NOMO-1 treated with dmso at 0.1 percent for 144 hours (cell line): ENCODE measurements around the gene SMARCD1.
"Not testable (repeated sequence)": the region's sequence is repeated elsewhere in the genome, so short reads cannot be mapped to it uniquely, and the experiment has no call there.

ENCODE experiments used
- DNase-seq: peaks from one replicate; lab custom pipeline; 2025; ENCODE audit not compliant: unreplicated experiment; lab: John Stamatoyannopoulos, UW

The SMARCD1 gene

GRCh38 chr12:50077099-50077498 is 8.0 kb upstream of the SMARCD1 start:
- DNase-seq = no peak

- no peak for DNase-seq
Observed at GRCh38 chr12:50078281-50078680, 6.9 kb upstream of the SMARCD1 start.

- DNase-seq = no peak
Observed at GRCh38 chr12:50079771-50080170, 5.4 kb upstream of the SMARCD1 start.

- DNase-seq = no peak
Observed at GRCh38 chr12:50081096-50081808, 3.9 kb upstream of the SMARCD1 start.

GRCh38 chr12:50082644-50083043 is 2.5 kb upstream of the SMARCD1 start:
- DNase-seq = no peak

GRCh38 chr12:50083301-50083700 is 1.8 kb upstream of the SMARCD1 start:
- no peak for DNase-seq

- DNase-seq = not testable (repeated sequence)
Observed at GRCh38 chr12:50084409-50084774, 750 bp upstream of the SMARCD1 start.

GRCh38 chr12:50085615-50086072 is 502 bp downstream of the SMARCD1 start:
- DNase-seq = no peak

GRCh38 chr12:50086148-50086547 is 1.0 kb downstream of the SMARCD1 start:
- DNase-seq = no peak

- no peak for DNase-seq
Observed at GRCh38 chr12:50087151-50087550, 2.0 kb downstream of the SMARCD1 start.

- no peak for DNase-seq
Observed at GRCh38 chr12:50087995-50088394, 2.9 kb downstream of the SMARCD1 start.

GRCh38 chr12:50088577-50089335 is 3.6 kb downstream of the SMARCD1 start:
- no peak for DNase-seq

- DNase-seq = no peak
Observed at GRCh38 chr12:50089730-50090129, 4.6 kb downstream of the SMARCD1 start.

- no peak for DNase-seq
Observed at GRCh38 chr12:50090391-50090790, 5.2 kb downstream of the SMARCD1 start.

- DNase-seq = no peak
Observed at GRCh38 chr12:50097952-50098351, 12.8 kb downstream of the SMARCD1 start.

- no peak for DNase-seq
Observed at GRCh38 chr12:50099302-50100008, 14.3 kb downstream of the SMARCD1 start.

- DNase-seq = no peak
Observed at GRCh38 chr12:50100561-50100960, 15.4 kb downstream of the SMARCD1 start.

- no peak for DNase-seq
Observed at GRCh38 chr12:50101663-50102062, 16.5 kb downstream of the SMARCD1 start.

GRCh38 chr12:50102131-50102531 is 17.0 kb downstream of the SMARCD1 start:
- no peak for DNase-seq

GRCh38 chr12:50102646-50103309 is 17.6 kb downstream of the SMARCD1 start:
- DNase-seq = no peak

- no peak for DNase-seq
Observed at GRCh38 chr12:50103351-50103750, 18.2 kb downstream of the SMARCD1 start.
